MM.1S (cell line): ENCODE data around the gene SEMA3A.

Experiments
- EZH2 ChIP-seq: fragments of 300-600 bp; sonication (generic); optimal IDR thresholded peaks from 2 replicates; pipeline ENCODE3; 2017; ENCODE audit warnings: low read depth, mild to moderate bottlenecking, antibody characterized with exemption, low read length, mixed read lengths
- EZH2phosphoT487 ChIP-seq: fragments of 300-600 bp; sonication (generic); IDR thresholded peaks from 2 replicates; pipeline ENCODE4 v1.6.1; 2018; ENCODE audit warnings: antibody characterized with exemption, low read length
- TF ChIP-seq, protein P1 (sequence below): fragments of 300-600 bp; sonication (generic); IDR thresholded peaks from 2 replicates; pipeline ENCODE4 v1.5.1; 2016; ENCODE audit warnings: antibody characterized with exemption, low read length, mixed read lengths

DNA sequence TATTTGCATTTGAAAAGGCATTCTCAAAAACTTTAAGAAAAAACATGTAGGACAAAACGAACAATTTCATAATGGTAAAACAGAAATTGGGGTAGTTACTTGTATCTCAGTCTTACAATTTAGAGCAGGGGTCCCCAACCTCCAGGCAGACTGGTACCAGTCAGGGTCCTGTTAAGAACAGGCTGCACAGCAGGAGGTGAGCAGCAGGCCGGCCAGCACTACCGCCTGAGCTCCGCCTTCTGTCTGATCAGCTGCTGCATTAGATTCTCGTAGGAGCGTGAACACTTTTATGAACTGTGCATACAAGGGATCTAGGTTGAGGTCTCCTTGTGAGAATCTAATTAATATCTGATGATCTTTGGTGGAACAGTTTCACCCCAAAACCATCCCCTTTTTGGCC, 77.3 kb downstream of the SEMA3A start:
- TF ChIP-seq, protein P1, sequence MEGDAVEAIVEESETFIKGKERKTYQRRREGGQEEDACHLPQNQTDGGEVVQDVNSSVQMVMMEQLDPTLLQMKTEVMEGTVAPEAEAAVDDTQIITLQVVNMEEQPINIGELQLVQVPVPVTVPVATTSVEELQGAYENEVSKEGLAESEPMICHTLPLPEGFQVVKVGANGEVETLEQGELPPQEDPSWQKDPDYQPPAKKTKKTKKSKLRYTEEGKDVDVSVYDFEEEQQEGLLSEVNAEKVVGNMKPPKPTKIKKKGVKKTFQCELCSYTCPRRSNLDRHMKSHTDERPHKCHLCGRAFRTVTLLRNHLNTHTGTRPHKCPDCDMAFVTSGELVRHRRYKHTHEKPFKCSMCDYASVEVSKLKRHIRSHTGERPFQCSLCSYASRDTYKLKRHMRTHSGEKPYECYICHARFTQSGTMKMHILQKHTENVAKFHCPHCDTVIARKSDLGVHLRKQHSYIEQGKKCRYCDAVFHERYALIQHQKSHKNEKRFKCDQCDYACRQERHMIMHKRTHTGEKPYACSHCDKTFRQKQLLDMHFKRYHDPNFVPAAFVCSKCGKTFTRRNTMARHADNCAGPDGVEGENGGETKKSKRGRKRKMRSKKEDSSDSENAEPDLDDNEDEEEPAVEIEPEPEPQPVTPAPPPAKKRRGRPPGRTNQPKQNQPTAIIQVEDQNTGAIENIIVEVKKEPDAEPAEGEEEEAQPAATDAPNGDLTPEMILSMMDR = no peak
- TF ChIP-seq EZH2 (no peak), EZH2phosphoT487 (no peak)
